RWPE2 (cell line): Measurements from ENCODE around the gene PROZ.

Experiments
- ATAC-seq: fragments of 200-7000 bp; cut with Tn5 transposase; 3 replicates; pipeline ENCODE4 v1.9.1; 2021; ENCODE audit warnings: low read depth
- DNase-seq: peaks from one replicate; pipeline ENCODE4 v3.0.0-alpha.2; 2020; ENCODE audit warnings: low spot score
- H3K27ac ChIP-seq: fragments of 450-650 bp; 2 replicates; pipeline ENCODE4 v1.5.1; 2017; ENCODE audit warnings: mild to moderate bottlenecking; ENCODE audit not compliant: poor library complexity, severe bottlenecking
- H3K27me3 ChIP-seq: fragments of 250-450 bp; sonication (Bioruptor Pico); 2 replicates; pipeline ENCODE4 v1.5.1; 2021; ENCODE audit warnings: mild to moderate bottlenecking, moderate library complexity; ENCODE audit not compliant: insufficient read depth, poor library complexity, severe bottlenecking
- H3K36me3 ChIP-seq: fragments of 250-450 bp; sonication (Bioruptor Pico); 2 replicates; pipeline ENCODE4 v1.5.1; 2020; ENCODE audit warnings: low read depth, mild to moderate bottlenecking, moderate library complexity
- H3K4me1 ChIP-seq: fragments of 250-450 bp; sonication (Bioruptor Pico); 2 replicates; pipeline ENCODE4 v1.5.1; 2021; ENCODE audit warnings: mild to moderate bottlenecking, moderate library complexity; ENCODE audit not compliant: insufficient read depth, poor library complexity, severe bottlenecking
- H3K4me3 ChIP-seq: fragments of 250-450 bp; sonication (Bioruptor Pico); 2 replicates; pipeline ENCODE4 v1.5.1; 2021; ENCODE audit warnings: mild to moderate bottlenecking, moderate library complexity; ENCODE audit not compliant: severe bottlenecking
- H3K9me3 ChIP-seq: fragments of 250-450 bp; sonication (Bioruptor Pico); 2 replicates; pipeline ENCODE4 v1.5.1; 2021; ENCODE audit warnings: mild to moderate bottlenecking, moderate library complexity; ENCODE audit not compliant: severe bottlenecking
- CTCF ChIP-seq: fragments of 450-650 bp; IDR thresholded peaks from one replicate; pipeline ENCODE4 v1.5.1; 2017; ENCODE audit warnings: mild to moderate bottlenecking, moderate library complexity; ENCODE audit not compliant: poor library complexity, severe bottlenecking

The PROZ gene

GRCh38 chr13:113176280-113176679 is 17.8 kb downstream of the PROZ start:
- Histone ChIP-seq H3K4me3 (no peak overlapping the region), H3K27me3 (no peaks in the 10 kb centered on the region), H3K9me3 (no peaks in the 10 kb centered on the region), H3K4me1 (peaks cover 4% of the 10 kb centered on the region), H3K36me3 (peaks cover 65% of the 10 kb centered on the region), H3K27ac (no peak overlapping the region)
- no peak for TF ChIP-seq CTCF
- ATAC-seq (no peak), DNase-seq (no peak)

DNA sequence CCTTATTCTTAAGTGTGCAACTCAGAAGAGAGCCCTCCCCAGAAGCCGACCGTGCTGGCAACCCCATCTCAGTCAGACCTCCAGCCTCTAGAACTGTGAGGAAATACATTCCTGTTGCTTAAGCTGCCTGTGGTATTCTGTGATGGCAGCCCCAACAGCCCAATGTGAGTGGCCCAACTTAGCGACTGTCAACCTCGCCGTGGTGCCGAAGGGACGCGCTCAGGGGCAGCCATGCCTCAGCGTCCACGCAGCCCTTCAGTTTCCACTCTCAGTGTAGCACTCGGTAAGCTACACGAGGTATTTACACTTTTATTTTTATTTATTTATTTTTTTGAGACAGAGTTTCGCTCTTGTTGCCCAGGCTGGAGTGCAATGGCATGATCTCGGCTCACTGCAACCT is 18.4 kb downstream of the PROZ start:
- Histone ChIP-seq H3K4me3 (no peak overlapping the region), H3K4me1 (peaks cover 4% of the 10 kb centered on the region), H3K27me3 (no peaks in the 10 kb centered on the region), H3K27ac (no peak overlapping the region), H3K9me3 (no peaks in the 10 kb centered on the region), H3K36me3 (peaks cover 70% of the 10 kb centered on the region)
- no peak for DNase-seq
- ATAC-seq = no peak
- TF ChIP-seq CTCF = no peak

- Histone ChIP-seq H3K36me3 (peaks cover 85% of the 10 kb centered on the region), H3K4me3 (no peak overlapping the region), H3K9me3 (no peaks in the 10 kb centered on the region), H3K27ac (peak overlapping the region; percentile 64), H3K27me3 (no peaks in the 10 kb centered on the region), H3K4me1 (peaks cover 4% of the 10 kb centered on the region)
- ATAC-seq (peak; percentile 80), DNase-seq (no peak)
- no peak for TF ChIP-seq CTCF
Measured at GRCh38 chr13:113178070-113178895, 19.8 kb downstream of the PROZ start.

DNA sequence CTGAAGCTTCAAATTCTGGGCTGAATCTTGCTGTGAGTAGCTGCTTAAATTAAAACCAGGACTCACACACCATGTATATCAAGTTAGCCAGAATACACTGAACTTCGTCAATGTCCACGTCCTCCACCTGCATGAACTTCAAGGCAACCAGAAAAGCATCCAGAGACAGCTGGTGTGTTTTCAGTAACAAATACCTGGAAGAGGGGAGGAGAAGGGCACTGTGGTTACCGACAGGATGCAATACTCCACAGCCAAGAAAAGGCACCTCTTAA is 20.4 kb downstream of the PROZ start:
- ATAC-seq = no peak
- Histone ChIP-seq H3K9me3 (no peaks in the 10 kb centered on the region), H3K36me3 (peaks cover 90% of the 10 kb centered on the region), H3K27me3 (no peaks in the 10 kb centered on the region), H3K4me1 (peaks cover 4% of the 10 kb centered on the region), H3K27ac (peak overlapping the region; percentile 64), H3K4me3 (no peak overlapping the region)
- no peak for TF ChIP-seq CTCF
- no peak for DNase-seq
